Measurements from ENCODE around the gene PSMD1.

Gene PSMD1

GRCh38 chr2:231100990-231101389, 44.3 kb downstream of the PSMD1 start:
- no peaks in the 10 kb centered on the region for H3K9me3 ChIP-seq
- H3K27ac ChIP-seq, result no peak overlapping the region
- no peak for TF ChIP-seq CTCF (IDR thresholded peaks at IDR 0.05)
- no peaks in the 10 kb centered on the region for H3K27me3 ChIP-seq
- H3K36me3 ChIP-seq, result peaks cover 25% of the 10 kb centered on the region
- no peak overlapping the region for H3K4me3 ChIP-seq (ENCODE audit: low read depth in 1 of 2, low read length in 1 of 2)
- H3K4me1 ChIP-seq (ENCODE audit: control insufficient read depth in 1 of 2, insufficient read depth in 1 of 2, low read depth in 1 of 2, low read length in 1 of 2), result no peaks in the 10 kb centered on the region

- H3K27ac ChIP-seq, result no peak overlapping the region
- TF ChIP-seq CTCF (IDR thresholded peaks at IDR 0.05), result no peak
- peaks cover 14% of the 10 kb centered on the region for H3K36me3 ChIP-seq
- H3K4me1 ChIP-seq (ENCODE audit: control insufficient read depth in 1 of 2, insufficient read depth in 1 of 2, low read depth in 1 of 2, low read length in 1 of 2), result no peaks in the 10 kb centered on the region
- H3K4me3 ChIP-seq (ENCODE audit: low read depth in 1 of 2, low read length in 1 of 2), result no peak overlapping the region
- no peaks in the 10 kb centered on the region for H3K9me3 ChIP-seq
- no peaks in the 10 kb centered on the region for H3K27me3 ChIP-seq
These were observed 46.1 kb downstream of the PSMD1 start for GRCh38 chr2:231102772-231103171.

DNA sequence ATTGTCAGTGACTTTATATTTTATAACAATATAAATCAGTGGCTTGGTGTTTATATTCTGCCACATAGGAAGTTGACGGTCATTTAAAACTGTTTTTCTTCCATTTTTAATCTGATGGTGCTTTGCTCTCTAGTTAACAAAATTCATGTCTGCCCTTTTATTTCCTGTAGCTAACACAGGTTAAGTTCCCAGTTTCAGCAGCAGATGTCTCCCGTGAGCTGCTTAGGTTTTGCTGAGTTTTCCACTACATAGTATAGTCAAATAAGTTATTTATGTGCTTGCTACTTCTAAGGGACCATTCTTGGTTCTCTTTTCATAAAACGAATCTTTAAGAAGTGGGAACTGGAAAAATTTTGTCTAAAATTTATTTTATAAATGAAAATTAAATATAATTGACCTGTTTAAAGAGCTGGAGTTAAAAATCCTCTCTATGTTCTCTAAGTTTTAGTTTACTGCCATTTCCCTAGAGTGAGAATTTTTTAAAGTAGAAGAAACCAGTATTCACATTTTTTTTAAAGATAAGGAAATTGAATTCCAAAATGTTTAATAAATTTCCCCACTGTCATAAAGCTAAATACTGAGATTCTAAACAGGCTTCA, 47.5 kb downstream of the PSMD1 start:
- H3K4me3 ChIP-seq (ENCODE audit: low read depth in 1 of 2, low read length in 1 of 2), result no peak overlapping the region
- H3K27ac ChIP-seq, result no peak overlapping the region
- no peaks in the 10 kb centered on the region for H3K9me3 ChIP-seq
- H3K36me3 ChIP-seq, result peaks cover 21% of the 10 kb centered on the region
- H3K27me3 ChIP-seq, result no peaks in the 10 kb centered on the region
- TF ChIP-seq CTCF (IDR thresholded peaks at IDR 0.05), result peak; percentile 51
- H3K4me1 ChIP-seq (ENCODE audit: control insufficient read depth in 1 of 2, insufficient read depth in 1 of 2, low read depth in 1 of 2, low read length in 1 of 2), result no peaks in the 10 kb centered on the region

DNA sequence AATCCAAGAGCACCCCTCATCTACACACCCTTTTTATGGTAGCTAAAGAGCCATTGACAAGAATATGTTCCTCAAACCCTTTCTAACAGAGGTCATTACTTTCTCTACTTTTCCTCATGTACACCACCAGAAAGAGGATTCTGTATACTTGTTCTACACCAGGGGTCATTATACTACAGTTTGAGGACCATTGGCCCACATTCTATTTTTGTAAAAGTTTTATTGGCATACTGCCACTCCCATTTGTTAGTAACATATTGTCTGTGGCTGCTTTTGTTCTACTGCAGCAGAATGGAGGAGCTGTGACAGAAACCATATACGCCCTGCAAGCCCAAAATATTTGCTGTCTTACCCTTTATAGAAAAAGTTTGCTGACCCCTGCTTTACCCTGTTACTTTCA, 53.9 kb downstream of the PSMD1 start:
- Histone ChIP-seq H3K4me1 (ENCODE audit: control insufficient read depth in 1 of 2, insufficient read depth in 1 of 2, low read depth in 1 of 2, low read length in 1 of 2) (no peaks in the 10 kb centered on the region), H3K27me3 (no peaks in the 10 kb centered on the region), H3K27ac (no peak overlapping the region), H3K4me3 (ENCODE audit: low read depth in 1 of 2, low read length in 1 of 2) (no peak overlapping the region), H3K36me3 (peaks cover 25% of the 10 kb centered on the region), H3K9me3 (no peaks in the 10 kb centered on the region)
- no peak for TF ChIP-seq CTCF (IDR thresholded peaks at IDR 0.05)

DNA sequence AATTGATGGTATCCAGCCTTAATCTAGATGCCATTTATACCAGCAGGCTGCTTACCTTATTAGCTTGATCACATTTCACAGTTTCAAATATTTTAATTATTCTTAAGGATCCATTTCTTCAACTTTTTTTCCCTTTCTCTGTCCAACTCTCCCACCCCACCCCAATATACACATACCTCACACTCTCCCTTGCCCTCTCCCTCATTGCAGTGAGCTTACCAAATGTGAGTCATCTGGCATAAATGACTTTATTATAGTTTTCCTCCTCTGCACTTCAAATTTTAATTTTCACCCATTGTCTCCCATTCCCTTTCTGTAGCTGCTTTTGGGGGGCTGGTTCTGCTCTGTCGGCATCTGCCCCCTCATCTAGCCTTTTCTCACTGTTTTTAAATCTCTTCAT, 55.3 kb downstream of the PSMD1 start:
- Histone ChIP-seq H3K27me3 (no peaks in the 10 kb centered on the region), H3K4me1 (ENCODE audit: control insufficient read depth in 1 of 2, insufficient read depth in 1 of 2, low read depth in 1 of 2, low read length in 1 of 2) (no peaks in the 10 kb centered on the region), H3K36me3 (peaks cover 25% of the 10 kb centered on the region), H3K9me3 (no peaks in the 10 kb centered on the region), H3K27ac (no peak overlapping the region), H3K4me3 (ENCODE audit: low read depth in 1 of 2, low read length in 1 of 2) (no peak overlapping the region)
- TF ChIP-seq CTCF (IDR thresholded peaks at IDR 0.05), result no peak

DNA sequence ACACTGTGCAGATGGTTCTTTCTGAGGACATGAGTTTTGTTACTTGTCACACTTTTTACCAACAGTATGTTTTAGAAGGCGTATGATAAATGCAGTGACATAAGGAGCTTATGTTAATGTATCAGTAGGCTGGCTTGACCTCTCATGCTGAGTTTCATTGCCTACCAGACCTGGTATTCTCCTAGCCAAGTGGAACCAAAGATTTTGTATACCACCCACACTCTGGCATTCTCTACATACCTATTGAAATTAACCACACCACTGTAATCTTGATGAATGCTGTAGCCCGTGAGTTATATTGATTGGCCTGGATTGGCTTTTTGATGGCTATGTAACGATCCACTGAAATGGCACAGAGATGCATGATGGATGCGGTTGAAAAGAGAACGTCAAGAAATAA, 56.8 kb downstream of the PSMD1 start:
- H3K36me3 ChIP-seq, result peaks cover 22% of the 10 kb centered on the region
- H3K27ac ChIP-seq, result no peak overlapping the region
- H3K4me3 ChIP-seq (ENCODE audit: low read depth in 1 of 2, low read length in 1 of 2), result no peak overlapping the region
- H3K9me3 ChIP-seq, result no peaks in the 10 kb centered on the region
- TF ChIP-seq CTCF (IDR thresholded peaks at IDR 0.05), result no peak
- H3K4me1 ChIP-seq (ENCODE audit: control insufficient read depth in 1 of 2, insufficient read depth in 1 of 2, low read depth in 1 of 2, low read length in 1 of 2), result no peaks in the 10 kb centered on the region
- H3K27me3 ChIP-seq, result no peaks in the 10 kb centered on the region
